Activated CD4-positive, alpha-beta memory T cell treated with anti-CD3 and anti-CD28 coated beads, Interleukin-2, amount 10 ng/mL, durations not matched to agents 7 days and 5 days (primary cell): ENCODE data around the gene PRELID2. TPM values are rescaled to one million over a fixed set of nuclear protein-coding genes. Genes with fewer than 3 reads are reported as not detected.
"Not testable (repeated sequence)": the region's sequence is repeated elsewhere in the genome, so short reads cannot be mapped to it uniquely, and the experiment has no call there.

ENCODE experiments used
- CTCF ChIA-PET: fragments of 350-600 bp; sonication (Branson Sonifier 250); formaldehyde crosslinking; loops from one replicate; lab custom pipeline; 2021; ENCODE audit warnings: antibody characterized with exemption, inconsistent platforms; lab: Charles Lee
- POLR2A ChIA-PET: fragments of 350-600 bp; sonication (Branson Sonifier 250); formaldehyde crosslinking; loops from one replicate; lab custom pipeline; 2021; ENCODE audit warnings: antibody characterized with exemption; lab: Charles Lee
- DNase-seq: peaks from one replicate; pipeline ENCODE4 v3.0.0-alpha.2; 2020
- H3K27ac Mint-ChIP-seq: one replicate; pipeline ENCODE4 v1.8.0; 2021; ENCODE audit warnings: mild to moderate bottlenecking, mixed read lengths
- H3K27me3 Mint-ChIP-seq: one replicate; pipeline ENCODE4 v1.8.0; 2021; ENCODE audit warnings: mixed read lengths
- H3K36me3 Mint-ChIP-seq: one replicate; pipeline ENCODE4 v1.8.0; 2021; ENCODE audit warnings: low read depth, mixed read lengths
- H3K4me1 Mint-ChIP-seq: one replicate; pipeline ENCODE4 v1.8.0; 2021; ENCODE audit warnings: mixed read lengths
- H3K4me3 Mint-ChIP-seq: one replicate; pipeline ENCODE4 v1.8.0; 2021; ENCODE audit warnings: mild to moderate bottlenecking, mixed read lengths
- H3K9me3 Mint-ChIP-seq: one replicate; pipeline ENCODE4 v1.8.0; 2021; ENCODE audit warnings: mixed read lengths
- total RNA-seq, 2 experiments: library from RNA; stranded (reverse); gene quantifications; one replicate each; pipeline ENCODE4 v1.2.3, GENCODE V29; 2021

Gene PRELID2
- total RNA-seq, 2 experiments from 2014 or later: 4.3 to 5.2 TPM

DNA sequence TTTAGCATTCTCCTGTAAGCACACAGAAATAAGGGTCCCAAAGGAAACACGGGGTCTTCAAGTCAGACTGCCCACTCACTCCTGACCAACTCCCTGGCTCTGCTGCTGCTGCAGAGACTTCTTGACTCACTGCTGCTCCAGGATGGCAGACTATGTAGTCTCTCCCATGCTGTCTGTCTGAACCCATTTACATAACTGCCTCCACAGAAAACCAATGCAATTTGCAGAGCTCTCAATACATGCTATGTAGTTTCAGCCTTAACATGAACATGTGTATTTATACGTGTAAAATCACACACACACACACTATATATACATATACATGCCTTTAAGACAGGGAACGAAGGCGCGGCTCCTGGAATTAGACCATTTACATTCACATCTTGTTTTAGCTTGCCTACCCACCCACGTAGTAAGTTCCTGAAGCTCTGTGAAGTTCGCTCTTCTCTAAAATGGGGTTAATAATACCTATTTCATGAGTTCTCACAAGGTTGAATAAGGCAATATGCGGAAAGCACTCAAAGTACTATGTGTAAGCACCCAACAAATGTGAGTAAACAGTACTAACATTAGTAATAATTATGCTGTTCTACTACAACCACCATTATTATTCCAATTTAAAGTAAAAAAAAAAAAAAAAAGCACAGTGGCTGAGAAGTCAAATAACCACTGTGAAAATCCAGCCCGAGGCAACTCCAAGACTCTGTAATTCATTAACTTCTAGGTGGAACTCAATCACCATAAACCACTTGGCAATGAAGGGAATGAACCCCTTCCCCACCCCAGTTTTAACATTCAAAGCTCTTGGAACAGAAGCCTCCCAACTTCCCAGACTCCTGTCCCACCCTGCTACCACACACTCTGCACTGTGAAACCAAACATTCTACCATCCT lies 31.8 kb downstream of the PRELID2 start:
- no peak for DNase-seq
- H3K36me3 Mint-ChIP-seq: no peaks in the 10 kb centered on the region
- ChIA-PET POLR2A (no interaction called here), CTCF (interaction anchor here (0.7 kb wide), 2 partner anchors 258 to 640 kb away, joined by 3 read pairs; no protein-coding TSS in a partner anchor)
- no peak overlapping the region for H3K4me3 Mint-ChIP-seq
- no peak overlapping the region for H3K27ac Mint-ChIP-seq
- H3K9me3 Mint-ChIP-seq: no peaks in the 10 kb centered on the region
- no peaks in the 10 kb centered on the region for H3K4me1 Mint-ChIP-seq
- no peaks in the 10 kb centered on the region for H3K27me3 Mint-ChIP-seq

GRCh38 chr5:145801195-145801594 lies 33.9 kb downstream of the PRELID2 start:
- ChIA-PET POLR2A (no interaction called here), CTCF (no interaction called here)
- H3K4me3 Mint-ChIP-seq: no peak overlapping the region
- no peak for DNase-seq
- H3K27ac Mint-ChIP-seq: no peak overlapping the region
- H3K4me1 Mint-ChIP-seq: peaks cover 9% of the 10 kb centered on the region
- no peaks in the 10 kb centered on the region for H3K9me3 Mint-ChIP-seq
- no peaks in the 10 kb centered on the region for H3K27me3 Mint-ChIP-seq
- no peaks in the 10 kb centered on the region for H3K36me3 Mint-ChIP-seq

DNA sequence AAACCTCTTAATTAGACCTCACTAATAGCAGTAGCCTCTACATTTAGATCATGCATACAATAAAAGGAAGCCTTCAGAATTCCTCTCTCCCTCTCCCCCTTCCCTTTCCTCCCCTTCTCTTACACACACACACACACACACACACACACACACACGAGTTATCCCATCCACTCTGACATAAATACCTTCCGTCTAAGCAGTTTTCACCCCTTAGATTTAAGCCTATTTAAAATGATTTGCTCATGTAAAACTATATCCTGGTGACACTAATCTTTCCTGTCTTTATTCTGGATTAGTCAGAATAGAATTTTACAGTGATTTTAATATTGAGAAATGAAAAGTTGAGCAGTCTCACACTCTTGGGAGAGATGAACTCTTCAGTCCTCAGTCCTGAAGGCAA lies 35.0 kb downstream of the PRELID2 start:
- no peaks in the 10 kb centered on the region for H3K27me3 Mint-ChIP-seq
- DNase-seq: no peak
- peaks cover 9% of the 10 kb centered on the region for H3K4me1 Mint-ChIP-seq
- H3K9me3 Mint-ChIP-seq: no peaks in the 10 kb centered on the region
- CTCF ChIA-PET: no interaction called here
- no peak overlapping the region for H3K27ac Mint-ChIP-seq
- H3K4me3 Mint-ChIP-seq: no peak overlapping the region
- POLR2A ChIA-PET: no interaction called here
- H3K36me3 Mint-ChIP-seq: no peaks in the 10 kb centered on the region

DNA sequence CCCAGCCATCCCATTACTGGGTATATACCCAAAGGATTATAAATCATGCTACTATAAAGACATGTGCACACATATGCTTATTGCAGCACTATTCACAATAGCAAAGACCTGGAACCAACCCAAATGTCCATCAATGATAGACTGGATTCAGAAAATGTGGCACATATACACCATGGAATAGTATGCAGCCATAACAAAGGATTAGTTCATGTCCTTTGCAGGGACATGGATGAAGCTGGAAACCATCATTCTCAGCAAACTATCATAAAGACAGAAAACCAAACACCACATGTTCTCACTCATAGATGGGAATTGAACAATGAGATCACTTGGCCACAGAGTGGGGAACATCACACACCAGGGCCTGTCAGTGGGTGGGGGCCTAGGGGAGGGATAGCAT lies 36.6 kb downstream of the PRELID2 start:
- H3K4me3 Mint-ChIP-seq, H3K4me1 Mint-ChIP-seq, POLR2A ChIA-PET, H3K36me3 Mint-ChIP-seq, H3K27me3 Mint-ChIP-seq, H3K9me3 Mint-ChIP-seq, H3K27ac Mint-ChIP-seq, DNase-seq, CTCF ChIA-PET: not testable (repeated sequence)

GRCh38 chr5:145797336-145797735 lies 37.8 kb downstream of the PRELID2 start:
- Mint-ChIP-seq H3K4me1 (peaks cover 9% of the 10 kb centered on the region), H3K27me3 (no peaks in the 10 kb centered on the region), H3K9me3 (no peaks in the 10 kb centered on the region), H3K36me3 (no peaks in the 10 kb centered on the region), H3K27ac (no peak overlapping the region), H3K4me3 (no peak overlapping the region)
- CTCF ChIA-PET: no interaction called here
- no peak for DNase-seq
- POLR2A ChIA-PET: no interaction called here

DNA sequence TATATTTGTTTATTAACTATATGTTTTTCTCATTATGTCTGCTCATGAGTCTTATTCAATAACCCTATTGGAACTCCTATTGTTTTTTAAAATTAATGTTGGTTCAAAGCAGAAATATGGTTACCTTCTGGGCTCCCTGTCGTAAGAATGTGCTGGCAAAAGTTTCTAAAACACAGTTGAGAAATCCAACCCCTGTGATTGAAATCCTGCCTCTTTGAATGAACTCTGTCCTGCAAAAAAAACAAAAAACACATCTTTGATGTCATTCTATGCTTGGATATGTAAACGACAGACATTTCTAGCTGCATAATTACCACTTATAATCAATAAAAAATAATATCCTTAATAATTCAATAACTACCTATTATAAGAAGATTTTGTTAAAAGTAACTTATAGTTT lies 38.8 kb downstream of the PRELID2 start:
- Mint-ChIP-seq H3K27me3 (no peaks in the 10 kb centered on the region), H3K4me3 (no peak overlapping the region), H3K27ac (no peak overlapping the region), H3K36me3 (no peaks in the 10 kb centered on the region), H3K9me3 (peaks cover 2% of the 10 kb centered on the region), H3K4me1 (peaks cover 9% of the 10 kb centered on the region)
- CTCF ChIA-PET: no interaction called here
- POLR2A ChIA-PET: no interaction called here
- DNase-seq: no peak

DNA sequence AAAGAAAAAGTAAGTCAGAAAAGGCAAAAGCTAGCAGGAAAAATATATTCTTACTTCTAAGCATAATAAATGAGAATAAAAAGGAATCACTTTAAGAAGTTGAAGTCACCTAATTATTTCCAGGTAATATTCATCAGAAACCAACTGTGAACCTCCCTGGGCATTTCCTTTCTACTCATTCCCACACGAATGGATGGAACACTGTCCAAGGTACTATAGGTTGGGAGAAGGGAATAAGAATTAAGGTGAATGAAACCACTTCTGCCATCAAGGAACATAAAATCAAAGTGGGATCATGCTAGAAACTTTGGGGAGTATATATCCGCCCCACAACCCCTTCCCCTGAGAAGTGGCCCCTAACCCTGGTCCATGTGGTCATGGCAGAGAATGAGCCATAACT lies 41.6 kb downstream of the PRELID2 start:
- Mint-ChIP-seq H3K9me3 (peaks cover 2% of the 10 kb centered on the region), H3K27ac (no peak overlapping the region), H3K4me3 (no peak overlapping the region), H3K4me1 (peaks cover 9% of the 10 kb centered on the region), H3K36me3 (no peaks in the 10 kb centered on the region), H3K27me3 (no peaks in the 10 kb centered on the region)
- no peak for DNase-seq
- ChIA-PET POLR2A (no interaction called here), CTCF (no interaction called here)

DNA sequence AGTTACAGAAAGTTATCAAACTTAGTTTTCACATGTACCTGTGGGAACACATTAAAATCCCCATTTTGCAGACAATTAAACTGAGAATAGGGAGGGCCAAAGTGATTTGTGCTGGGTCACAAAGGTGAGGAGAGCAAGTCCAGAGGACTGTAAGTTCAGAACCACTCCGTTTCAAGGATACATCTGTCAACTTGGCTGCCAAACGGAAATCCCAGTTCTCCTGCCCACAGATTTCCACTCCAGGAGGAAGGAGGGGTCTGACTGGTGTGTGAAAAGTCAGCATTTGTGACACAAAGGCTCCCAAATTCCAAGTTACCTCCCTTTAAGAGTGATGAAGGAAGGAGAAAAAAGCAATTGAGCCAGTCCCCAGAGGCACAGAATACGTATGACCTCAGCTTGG lies 42.3 kb downstream of the PRELID2 start:
- Mint-ChIP-seq H3K27me3 (no peaks in the 10 kb centered on the region), H3K36me3 (no peaks in the 10 kb centered on the region), H3K9me3 (peaks cover 2% of the 10 kb centered on the region), H3K27ac (no peak overlapping the region), H3K4me3 (no peak overlapping the region), H3K4me1 (peaks cover 8% of the 10 kb centered on the region)
- CTCF ChIA-PET: no interaction called here
- DNase-seq: no peak
- POLR2A ChIA-PET: no interaction called here

DNA sequence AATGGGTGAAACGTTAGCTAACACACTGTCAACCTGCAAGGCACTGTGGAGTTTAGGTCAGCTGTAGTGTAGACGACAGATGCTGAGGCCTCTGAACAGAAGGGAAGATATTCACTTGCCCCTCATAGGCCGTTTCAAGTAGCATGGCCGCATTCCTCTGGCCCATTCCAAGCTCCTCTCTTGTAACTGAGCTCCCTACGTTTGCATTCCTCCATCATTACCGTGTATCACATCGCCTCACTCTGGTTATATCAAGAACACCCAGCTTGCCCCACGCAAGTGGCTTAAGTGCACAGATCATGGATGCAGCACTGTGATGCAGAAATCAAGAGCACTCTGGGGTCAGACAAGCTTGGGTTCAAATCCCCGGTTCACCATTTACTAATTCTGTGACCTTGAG lies 43.3 kb downstream of the PRELID2 start:
- ChIA-PET POLR2A (no interaction called here), CTCF (no interaction called here)
- H3K27me3 Mint-ChIP-seq: no peaks in the 10 kb centered on the region
- no peaks in the 10 kb centered on the region for H3K36me3 Mint-ChIP-seq
- H3K4me1 Mint-ChIP-seq: no peaks in the 10 kb centered on the region
- no peak overlapping the region for H3K27ac Mint-ChIP-seq
- no peak overlapping the region for H3K4me3 Mint-ChIP-seq
- peaks cover 2% of the 10 kb centered on the region for H3K9me3 Mint-ChIP-seq
- DNase-seq: no peak

- ChIA-PET POLR2A (no interaction called here), CTCF (no interaction called here)
- DNase-seq: no peak
- H3K27ac Mint-ChIP-seq: no peak overlapping the region
- no peaks in the 10 kb centered on the region for H3K27me3 Mint-ChIP-seq
- peaks cover 2% of the 10 kb centered on the region for H3K9me3 Mint-ChIP-seq
- H3K4me3 Mint-ChIP-seq: no peak overlapping the region
- no peaks in the 10 kb centered on the region for H3K36me3 Mint-ChIP-seq
- H3K4me1 Mint-ChIP-seq: no peaks in the 10 kb centered on the region
Measured at GRCh38 chr5:145787996-145788395, 47.1 kb downstream of the PRELID2 start.

- Mint-ChIP-seq H3K27ac (no peak overlapping the region), H3K27me3 (no peaks in the 10 kb centered on the region), H3K36me3 (no peaks in the 10 kb centered on the region), H3K4me1 (no peaks in the 10 kb centered on the region), H3K9me3 (peaks cover 2% of the 10 kb centered on the region), H3K4me3 (no peak overlapping the region)
- ChIA-PET CTCF (no interaction called here), POLR2A (no interaction called here)
- no peak for DNase-seq
Measured at GRCh38 chr5:145787507-145787906, 47.6 kb downstream of the PRELID2 start.

DNA sequence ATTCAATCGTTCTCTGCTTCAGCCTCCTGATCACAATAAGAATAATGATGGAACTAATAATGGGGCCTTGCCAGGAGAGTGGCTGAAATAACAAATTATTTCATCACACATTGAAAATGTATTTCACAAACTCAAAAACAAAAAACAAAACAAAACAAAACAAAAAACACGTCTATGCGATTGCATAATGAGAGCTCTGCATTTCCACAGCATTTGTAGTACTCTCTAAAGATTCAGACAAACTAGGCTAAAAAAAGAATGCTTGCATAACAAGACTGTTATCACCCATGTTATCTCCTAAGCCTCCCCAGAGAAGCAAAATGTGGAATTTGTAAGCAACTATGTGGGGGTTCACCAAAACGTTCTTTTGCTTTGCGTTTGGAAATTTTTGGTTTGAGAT lies 48.1 kb downstream of the PRELID2 start:
- DNase-seq: no peak
- Mint-ChIP-seq H3K4me1 (no peaks in the 10 kb centered on the region), H3K9me3 (peaks cover 2% of the 10 kb centered on the region), H3K27me3 (no peaks in the 10 kb centered on the region), H3K4me3 (no peak overlapping the region), H3K27ac (no peak overlapping the region), H3K36me3 (no peaks in the 10 kb centered on the region)
- ChIA-PET POLR2A (no interaction called here), CTCF (interaction anchor here (0.9 kb wide), 1 partner anchor 38 kb away, joined by 3 read pairs; no protein-coding TSS in a partner anchor)

GRCh38 chr5:145780982-145781381 lies 54.2 kb downstream of the PRELID2 start:
- DNase-seq: no peak
- Mint-ChIP-seq H3K36me3 (no peaks in the 10 kb centered on the region), H3K27ac (no peak overlapping the region), H3K27me3 (no peaks in the 10 kb centered on the region), H3K4me3 (no peak overlapping the region), H3K4me1 (peaks cover 1% of the 10 kb centered on the region), H3K9me3 (no peaks in the 10 kb centered on the region)
- CTCF ChIA-PET: no interaction called here
- POLR2A ChIA-PET: no interaction called here
